MM.1S (cell line): ENCODE measurements around the gene FOXP1.

Experiments used
- CTCF ChIP-seq: fragments of 300-600 bp; sonication (generic); IDR thresholded peaks from 2 replicates; pipeline ENCODE4 v1.5.1; 2016; ENCODE audit warnings: antibody characterized with exemption, low read length, mixed read lengths
- EZH2 ChIP-seq: fragments of 300-600 bp; sonication (generic); optimal IDR thresholded peaks from 2 replicates; pipeline ENCODE3; 2017; ENCODE audit warnings: low read depth, mild to moderate bottlenecking, antibody characterized with exemption, low read length, mixed read lengths

- no peak for TF ChIP-seq CTCF
- TF ChIP-seq EZH2: no peak
These were observed 72.5 kb downstream of the FOXP1 start for GRCh38 chr3:71511037-71511436.
